Measurements from ENCODE around the gene NCBP2L.

DNA sequence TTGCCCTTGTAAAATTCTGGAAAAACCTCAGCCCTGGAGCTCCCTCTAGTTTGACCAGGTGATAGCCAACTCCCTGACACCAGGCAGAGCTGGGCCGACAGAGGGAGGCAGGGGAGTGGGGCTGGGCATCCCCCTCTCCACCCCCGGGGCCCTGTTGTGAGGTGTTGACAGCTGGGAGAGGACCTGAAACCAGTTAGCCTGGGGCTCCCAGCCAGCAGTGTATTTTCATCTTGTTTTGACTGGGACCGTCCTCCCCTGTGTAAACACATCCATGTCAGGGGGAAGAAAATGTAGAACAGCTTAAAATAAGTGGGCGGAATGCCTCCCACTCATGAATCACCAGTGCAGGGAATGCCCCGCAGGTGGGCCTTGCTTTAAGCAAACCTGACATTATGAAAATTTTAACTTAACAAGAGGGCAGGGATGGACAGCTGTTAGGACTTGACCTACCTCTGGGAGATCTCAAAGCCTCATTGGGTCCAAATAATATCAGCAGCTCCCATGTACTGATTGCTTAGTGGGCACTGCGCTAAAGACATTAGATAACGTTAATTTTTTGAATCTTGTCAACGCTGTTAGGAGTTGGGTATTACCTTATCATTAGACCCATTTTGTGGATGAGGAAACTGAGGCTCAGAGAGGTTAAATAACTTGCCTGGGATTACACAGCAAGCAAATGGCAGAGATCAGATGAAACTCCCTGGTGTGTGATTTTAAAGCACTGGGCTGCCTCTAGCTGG lies 47.8 kb upstream of the NCBP2L start:
- TF ChIP-seq POLR2AphosphoS5 (IDR thresholded peaks at IDR 0.05; ENCODE audit: low read depth, low read length) (no peak), POLR2A (IDR thresholded peaks at IDR 0.05; ENCODE audit: low read depth, low read length) (no peak)
